HG03135 (cell line): ENCODE data around the gene DENND5B.
"Not testable (repeated sequence)": the region's sequence is repeated elsewhere in the genome, so short reads cannot be mapped to it uniquely, and the experiment has no call there.

Experiments
- ATAC-seq: cut with Tn5 transposase; IDR thresholded peaks from one replicate; pipeline ENCODE4 v1.9.1; 2021; ENCODE audit warnings: mild to moderate bottlenecking, moderate library complexity; ENCODE audit not compliant: unreplicated experiment

DENND5B gene

DNA sequence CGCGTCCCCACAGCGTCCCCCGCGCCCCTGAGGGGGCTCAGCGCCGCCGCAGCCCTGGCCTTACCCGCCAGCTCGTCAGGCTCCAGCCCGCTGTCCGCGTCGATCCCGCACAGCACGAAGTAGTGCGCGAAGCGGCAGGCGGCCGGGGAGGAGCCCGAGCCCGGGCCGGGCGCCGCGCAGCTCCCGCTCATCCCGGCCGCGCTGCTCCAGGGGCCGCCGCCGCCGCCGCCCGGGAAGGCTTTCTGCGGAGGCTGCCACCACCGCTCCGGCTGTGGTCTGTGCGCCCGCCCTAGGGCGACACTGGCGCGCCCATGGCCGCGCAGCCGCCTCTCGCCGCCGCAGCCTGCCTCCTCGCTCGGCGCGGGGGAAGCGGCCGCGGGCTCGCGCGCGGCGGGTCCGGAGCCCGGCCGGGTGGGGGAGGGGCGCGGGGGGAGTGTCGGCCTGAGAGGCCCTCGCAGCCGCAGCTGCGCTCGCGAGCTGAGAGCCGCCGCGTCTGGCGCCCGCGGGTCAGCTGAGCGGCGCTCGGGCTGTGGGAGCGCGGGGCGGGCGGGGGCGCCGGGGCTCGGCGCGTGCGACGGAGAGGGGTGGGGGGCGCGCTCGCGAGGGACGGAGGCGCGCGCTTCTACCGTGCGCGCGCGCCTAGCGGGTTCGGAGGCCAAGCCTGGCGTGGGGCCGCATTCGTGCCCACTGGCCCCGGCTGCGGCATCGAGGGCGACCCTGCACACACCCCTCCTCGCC, at the start of gene DENND5B:
TSS of gene DENND5B (minus strand) at position 495 of the 738 bp plus-strand sequence. CDS start at position 191, 304 bp downstream.
- ATAC-seq = peak; percentile 53

DNA sequence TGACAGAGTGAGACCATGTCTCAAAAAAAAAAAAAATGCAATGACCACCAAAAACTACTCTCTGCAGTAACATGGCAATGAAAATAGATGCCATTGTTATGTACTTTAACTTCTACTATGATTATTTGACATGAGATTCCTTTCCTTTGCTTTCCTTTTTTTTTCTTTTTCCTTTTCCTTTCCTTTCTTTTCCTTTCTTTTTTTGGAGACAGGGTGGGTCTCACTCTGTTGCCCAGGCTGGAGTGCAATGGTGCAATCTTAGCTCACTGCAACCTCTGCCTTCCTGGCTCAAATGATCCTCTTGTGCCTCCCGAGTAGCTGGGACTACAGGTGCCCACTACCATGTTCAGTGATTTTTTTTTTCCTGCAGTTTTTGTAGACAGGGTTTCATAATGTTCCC, 43.7 kb upstream of the DENND5B start:
- no peak for ATAC-seq

DNA sequence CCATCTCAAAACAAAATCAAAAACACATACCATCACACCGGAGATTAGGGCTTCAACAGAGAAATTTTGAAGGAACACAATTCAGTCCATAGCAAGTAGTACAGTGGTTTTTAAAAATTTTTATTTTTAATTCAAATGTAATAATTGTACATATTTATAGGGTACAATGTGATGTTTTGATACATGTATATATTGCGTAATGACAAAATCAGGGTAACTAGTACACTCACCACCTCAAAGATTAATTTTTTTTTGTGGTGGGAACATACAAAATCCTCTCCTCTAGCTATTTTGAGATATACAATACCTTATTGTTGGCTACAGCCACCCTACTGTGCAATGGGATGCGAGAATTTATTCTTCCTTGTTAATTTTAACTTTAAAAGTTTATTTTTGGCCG, 42.5 kb upstream of the DENND5B start:
- ATAC-seq = no peak

DNA sequence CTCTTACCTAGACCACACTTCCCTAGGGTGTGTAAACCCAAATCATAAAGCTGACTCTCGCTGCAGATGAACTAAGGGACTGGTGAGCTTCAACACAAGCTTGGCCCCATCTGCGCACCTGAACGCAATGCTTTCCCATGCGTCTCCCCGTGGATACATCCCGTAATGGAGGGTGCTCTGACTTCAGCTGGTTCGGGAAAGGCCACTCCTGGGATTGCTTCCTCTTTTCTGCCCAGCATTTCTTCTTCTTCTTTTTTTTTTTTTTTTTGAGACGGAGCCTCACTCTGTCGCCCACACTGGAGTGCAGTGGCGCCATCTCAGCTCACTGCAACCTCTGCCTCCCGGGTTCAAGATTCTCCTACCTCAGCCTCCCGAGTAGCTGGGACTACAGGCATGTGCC, 40.9 kb upstream of the DENND5B start:
- ATAC-seq = no peak

DNA sequence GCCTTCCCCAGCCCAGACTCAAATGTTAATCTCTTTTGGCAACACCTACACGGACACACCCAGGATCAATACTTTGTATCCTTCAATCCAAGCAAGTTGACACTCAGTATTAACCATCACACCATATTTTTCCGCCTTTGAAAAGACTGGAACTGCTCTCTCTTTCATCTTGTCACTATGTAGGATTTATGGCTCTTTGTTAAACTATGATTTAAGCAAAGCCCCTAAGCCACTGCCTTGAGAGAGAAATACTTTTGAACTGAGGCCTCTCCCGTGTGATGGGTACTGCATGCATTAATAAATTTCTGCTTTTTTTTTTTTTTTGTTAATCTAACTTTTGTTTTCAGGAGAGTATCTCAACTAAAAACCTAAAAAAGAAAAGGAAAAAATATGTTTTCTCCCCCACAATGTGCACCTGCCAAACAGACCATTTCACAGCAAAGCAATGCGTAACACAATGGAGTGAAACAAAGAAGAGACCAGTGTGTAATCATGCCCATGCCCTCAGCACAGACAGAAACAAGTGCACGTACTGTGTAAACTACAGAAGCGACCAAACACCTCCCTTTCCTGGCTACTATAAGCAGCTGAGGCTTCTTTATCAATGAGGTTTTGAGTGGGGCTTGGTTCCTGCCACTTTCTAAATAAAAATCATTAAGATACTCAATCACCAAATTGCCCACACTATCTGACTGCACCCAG, 40.2 kb upstream of the DENND5B start:
- no peak for ATAC-seq

DNA sequence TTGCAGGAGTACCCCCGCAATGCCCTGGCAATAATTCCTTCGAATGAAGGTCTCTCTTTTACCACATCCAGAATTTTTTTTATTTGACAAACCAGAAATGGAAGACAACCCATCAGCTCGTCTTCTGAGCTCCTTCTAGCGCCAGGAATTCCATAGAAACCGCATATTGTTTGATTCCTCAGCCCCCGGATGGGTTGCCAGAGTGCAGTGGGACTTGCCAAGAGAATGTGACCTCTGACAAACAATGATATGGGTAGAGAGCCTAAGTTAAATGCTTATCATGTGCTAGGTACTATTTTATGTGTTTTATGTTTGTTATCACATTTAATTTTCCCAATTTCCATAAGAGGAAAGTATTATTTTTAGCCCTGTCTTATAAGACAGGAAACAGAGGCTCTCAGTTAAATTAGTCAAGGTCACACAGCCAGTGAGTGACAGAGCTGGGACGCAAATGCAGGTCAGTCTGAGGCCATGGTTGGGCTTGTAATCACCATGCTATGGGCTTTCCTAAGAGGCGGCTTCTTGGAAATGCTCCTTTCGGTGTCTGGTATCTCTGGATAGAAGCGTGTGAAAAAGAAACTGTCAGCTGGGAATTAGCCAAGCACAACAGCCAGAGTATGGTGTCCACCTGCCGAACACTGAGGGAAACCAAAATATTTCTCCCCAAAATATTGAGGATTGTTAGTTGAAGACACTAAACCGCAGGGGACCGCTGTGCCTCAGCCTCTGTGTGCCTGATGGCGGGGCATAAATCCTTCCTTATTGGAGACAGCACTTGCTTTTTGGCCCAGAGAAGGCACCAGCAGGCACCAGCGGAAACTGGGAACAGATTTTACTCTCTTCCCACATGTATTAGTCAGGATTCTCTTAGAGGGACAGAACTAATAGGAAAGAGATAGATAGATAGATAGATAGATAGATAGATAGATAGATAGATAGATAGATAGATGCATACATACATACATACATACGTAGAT, 39.1 kb upstream of the DENND5B start:
- no peak for ATAC-seq

DNA sequence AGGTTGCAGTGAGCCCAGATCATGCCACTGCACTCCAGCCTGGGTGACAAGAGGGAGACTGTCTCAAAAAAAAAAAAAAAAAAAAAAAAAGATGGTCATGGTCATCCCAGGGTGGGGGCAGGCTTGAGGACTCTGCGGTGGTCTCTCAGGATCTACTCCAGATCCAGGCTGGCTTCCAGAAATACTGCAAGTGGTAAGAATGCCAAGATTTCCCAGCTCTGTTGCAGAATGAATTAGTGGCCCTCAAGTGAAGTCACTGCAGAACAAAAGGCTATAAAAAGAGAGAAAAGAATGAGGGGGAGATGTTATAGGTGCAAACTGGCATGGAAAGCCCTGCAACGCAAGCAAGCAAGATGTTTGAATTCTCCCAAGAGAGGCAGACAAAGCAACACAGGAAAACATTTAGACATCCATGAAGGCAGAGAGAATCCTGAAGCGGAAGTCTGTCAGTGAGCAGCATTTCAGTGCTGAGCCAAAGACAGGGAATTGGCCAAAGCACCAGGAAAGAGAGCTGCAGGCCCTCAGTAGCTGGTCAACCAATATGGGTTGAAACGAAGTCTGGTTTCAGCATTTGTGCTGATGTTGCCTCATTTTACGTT, 36.6 kb upstream of the DENND5B start:
- no peak for ATAC-seq

DNA sequence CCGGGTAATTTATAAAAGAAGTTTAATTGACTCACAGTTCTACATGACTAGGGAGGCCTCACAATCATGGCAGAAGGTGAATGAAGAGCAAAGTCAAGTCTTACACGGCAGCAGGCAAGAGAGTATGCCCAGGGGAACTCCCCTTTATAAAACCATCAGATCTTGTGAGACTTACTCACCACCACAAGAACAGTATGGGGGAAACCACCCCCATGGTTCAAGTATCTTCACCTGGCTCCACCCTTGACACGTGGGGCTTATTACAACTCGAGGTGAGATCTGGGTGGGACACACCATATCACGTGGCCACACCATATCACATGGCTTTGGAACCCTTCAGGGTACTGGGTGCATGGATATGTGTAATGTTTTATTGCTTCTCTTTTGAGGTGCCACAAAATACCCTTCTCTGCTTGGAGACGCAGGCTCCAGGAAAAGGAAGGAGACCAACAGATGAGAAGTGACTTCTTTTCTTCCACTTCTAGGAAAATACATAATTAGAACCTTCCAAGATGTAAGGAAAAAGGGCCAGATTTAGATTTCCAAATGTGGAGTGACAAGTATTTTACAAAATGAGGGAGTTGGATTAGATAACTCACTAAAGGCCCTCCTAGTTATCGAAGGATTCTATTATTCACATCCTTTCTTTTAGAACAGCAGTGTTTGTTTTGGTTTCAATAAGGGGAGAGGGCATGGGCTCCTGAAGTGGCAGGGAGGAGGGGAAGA, 35.5 kb upstream of the DENND5B start:
- ATAC-seq = no peak

DNA sequence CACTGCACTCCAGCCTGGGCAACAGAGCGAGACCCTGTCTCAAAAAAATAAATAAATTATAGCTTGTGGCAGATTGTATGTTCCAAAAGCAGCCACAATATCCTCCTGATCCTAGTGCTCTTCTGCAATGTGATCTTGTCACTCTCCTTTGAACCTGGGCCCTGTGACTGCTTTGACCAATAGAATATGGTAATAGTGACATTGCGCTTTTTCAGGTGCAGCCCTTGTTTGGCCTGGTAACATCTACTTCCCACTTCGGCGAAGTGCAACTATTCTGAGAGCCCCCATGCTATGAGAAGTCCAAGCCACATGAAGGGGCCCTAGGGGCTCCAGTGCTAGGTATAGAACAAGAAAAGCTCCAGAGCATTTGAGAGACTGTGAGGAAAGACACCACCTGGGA, 31.1 kb upstream of the DENND5B start:
- no peak for ATAC-seq

DNA sequence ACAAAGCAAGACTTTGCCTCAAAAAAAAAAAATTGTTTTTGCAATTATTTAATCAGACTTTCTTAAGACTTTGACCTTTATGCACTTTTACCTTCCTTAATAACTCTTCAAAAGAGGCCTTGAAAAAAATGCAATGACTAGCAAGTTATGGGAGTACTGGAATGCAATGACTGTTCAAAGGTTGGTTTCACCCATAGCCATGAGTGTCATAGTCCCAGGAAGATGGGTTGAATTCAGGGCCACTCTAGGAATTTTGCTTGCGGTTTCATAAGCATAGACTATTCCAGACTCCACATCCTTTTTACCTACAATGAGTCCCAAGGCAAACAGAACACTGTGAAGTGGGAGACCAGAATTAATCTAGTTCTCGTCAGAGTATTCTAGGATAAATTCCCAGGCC, 29.4 kb upstream of the DENND5B start:
- no peak for ATAC-seq

DNA sequence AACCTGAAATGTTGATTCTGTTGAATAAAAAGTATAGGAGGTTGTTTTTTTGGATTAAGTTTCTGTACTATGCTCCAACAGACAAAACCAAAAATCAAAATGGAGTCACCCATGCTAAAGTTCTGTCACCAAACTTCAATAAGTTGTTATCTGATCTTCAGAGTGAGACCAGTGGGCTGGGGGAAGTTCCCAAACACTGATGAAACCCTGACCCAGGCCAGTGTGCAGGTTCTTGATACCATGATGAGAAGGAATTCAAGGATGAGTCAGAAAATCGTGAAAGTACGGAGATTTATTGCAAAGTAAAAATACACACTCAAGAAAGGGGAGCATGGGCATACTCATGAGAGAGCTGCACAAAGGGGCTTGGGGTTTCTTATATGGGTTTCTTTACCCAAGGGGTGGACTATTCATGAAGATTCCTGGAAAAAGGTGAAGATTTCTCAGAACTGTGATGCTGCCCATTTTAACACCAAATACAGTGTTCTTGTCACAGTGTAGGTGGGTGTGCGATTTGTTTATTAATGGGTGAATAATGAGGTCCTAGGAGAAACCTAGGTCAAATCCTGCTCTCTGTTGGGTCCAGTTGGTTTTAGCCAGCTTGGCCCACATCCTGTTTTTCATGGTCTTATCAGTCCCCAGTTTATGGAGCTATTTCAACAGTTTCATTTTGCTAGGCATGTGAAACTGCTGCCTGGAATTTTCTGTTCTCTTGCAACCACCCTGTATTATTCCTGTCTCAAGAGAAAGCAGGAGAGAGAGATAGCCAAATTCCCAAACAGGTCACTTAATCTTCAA, 27.5 kb upstream of the DENND5B start:
- ATAC-seq = no peak

DNA sequence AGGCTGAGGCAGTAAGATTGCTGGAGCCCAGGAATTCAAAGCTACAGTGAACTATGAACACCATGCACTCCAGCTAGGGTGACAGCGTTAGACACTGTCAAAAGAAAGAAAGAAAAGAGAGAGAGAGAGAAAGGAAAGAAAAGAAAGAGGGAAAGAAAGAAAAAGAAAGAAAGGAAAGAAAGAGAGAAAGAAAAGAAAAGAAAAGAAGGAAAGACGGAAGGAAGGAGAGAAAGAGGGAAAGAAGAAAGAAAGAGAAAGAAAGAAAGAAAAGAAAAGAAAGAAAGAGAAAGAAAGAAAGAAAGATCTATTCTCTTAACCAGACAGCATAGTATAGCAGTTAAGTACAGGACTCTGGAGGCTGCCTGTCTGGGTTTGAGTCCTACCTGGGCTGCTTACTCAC, 21.9 kb upstream of the DENND5B start:
- no peak for ATAC-seq

DNA sequence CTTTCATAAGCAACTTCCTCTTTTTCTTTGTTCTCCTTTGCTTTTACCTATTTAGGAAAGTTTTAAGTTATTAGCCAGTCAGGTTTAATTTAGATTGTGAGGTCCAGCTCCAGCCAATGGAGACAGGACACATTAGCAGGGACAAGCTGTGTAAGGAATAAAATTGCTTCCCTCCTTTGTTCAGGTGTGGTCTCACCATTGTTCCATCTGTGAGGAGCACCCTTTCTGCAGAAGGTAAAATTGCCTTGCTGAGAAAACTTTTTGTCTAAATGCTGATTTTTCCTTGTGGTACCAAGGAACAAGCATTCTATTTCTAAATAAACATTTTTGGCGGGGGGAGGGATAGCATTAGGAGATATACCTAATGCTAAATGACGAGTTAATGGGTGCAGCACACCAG, 17.4 kb upstream of the DENND5B start:
- ATAC-seq = not testable (repeated sequence)

DNA sequence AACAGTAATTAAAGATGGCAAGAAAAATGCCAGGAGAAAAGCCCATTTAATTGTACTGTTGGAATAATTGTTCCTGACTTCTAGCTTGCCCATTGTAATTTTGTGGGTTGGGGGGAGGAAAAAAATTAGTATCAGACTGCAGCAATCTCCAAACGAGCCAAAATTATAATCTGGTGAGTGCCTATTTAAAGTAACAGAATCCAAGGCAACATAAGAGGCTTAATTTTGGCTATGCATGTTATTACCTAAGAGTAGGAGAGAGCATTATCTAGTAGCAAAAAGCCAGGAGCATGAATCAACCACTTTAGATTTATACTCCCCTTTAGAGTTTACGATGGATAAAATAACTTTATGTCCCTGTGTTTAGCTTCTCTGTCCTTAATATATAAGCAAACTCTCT, 14.6 kb upstream of the DENND5B start:
- no peak for ATAC-seq

DNA sequence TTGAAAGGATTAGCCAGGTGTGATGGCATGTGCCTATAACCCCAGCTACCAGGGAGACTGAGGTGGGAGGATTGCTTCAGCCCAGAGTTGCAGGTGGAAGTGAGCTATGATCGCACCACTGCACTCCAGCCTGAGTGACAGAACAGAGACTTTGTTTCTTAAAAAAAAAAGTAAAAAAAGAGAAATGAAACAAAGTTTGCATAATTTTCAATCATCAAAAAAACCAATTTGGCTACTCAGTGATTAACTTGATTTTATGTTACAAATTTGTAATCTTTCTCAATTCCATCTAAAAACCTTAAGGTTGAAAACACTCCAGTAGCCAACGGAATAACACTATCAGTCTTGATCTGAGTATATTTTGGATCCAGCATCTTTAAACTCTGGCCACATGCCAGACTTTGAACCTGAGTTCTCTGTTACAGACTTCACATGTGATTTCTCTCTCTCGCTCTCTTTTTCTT, 12.6 kb upstream of the DENND5B start:
- ATAC-seq = peak; percentile 96

DNA sequence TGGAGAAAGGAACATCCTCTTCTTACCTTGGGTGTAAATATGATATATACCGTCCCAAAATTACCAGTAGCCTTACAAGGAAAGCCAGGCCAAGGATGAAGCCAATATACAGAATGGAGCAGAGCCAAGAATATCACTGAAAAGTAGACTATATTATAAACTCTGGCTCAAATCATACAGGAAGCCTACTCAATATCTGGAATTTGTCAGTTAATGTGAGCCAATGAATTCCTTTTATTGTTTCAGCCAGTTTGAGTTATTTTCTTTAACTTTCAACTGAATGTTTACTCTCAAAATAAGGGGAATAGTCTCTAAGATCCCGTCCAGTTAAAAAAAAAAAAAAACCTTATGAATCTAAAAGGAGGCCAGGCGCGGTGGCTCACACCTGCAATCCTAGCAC, 9.8 kb upstream of the DENND5B start:
- ATAC-seq = no peak

DNA sequence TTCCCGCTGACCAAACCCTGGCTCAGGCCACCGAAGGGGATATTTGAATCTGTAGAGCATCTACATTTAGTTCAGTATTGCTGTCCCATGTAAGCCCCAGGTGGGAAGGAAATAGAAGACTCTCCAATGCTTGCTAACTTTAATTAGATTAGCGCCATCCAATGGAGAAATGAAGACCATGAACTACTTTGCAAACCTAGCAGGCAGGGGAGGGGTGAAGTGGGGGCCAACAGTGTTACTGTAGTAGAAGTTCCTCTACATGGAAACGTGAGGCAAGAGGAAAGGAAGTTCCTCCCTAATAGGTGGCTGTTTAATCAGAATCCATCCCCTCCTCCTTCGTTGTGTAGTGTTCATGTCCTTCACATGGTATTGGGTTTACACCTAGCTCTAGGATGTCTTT, 9.3 kb upstream of the DENND5B start:
- ATAC-seq = no peak

DNA sequence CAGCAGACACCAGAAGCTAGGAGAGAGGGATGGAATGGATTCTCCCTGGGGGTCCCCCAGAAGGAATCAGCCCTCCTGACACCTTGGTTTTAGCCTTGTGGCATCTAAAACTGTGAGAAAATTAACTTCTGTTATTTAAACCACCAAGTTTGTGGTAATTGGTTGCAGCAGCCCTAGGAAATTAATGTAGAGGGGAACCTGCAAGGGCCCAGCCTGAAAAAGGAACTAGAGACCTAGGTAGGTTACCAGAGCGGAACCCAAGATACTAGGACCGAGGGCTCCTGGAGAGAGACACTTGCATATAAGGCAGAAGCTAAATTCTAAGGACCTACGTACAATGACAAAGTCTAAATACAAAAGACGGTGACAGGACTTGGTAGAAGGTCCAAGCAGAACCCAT, 8.1 kb upstream of the DENND5B start:
- ATAC-seq = peak; percentile 48

DNA sequence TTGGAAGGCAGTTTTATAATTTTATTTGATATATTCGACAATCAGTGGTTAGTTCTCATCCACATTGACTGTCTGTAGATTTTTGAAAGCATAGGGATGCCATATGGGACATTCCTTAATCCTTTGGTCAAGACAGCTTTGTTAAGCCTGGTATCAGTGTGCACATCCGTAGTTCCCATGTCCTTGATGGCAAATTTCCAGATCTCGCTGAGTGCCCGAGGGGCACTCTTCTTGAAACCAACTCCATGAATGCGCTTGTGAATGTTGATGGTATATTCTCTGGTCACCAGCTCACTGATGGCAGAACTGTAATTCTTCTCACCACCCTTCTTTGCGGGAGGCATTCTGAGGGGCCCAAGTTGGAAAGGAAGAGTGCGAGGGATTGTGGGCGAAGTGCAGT, 6.1 kb upstream of the DENND5B start:
- ATAC-seq = no peak
